ENCODE measurements around the gene LMAN1L.

The LMAN1L gene

DNA sequence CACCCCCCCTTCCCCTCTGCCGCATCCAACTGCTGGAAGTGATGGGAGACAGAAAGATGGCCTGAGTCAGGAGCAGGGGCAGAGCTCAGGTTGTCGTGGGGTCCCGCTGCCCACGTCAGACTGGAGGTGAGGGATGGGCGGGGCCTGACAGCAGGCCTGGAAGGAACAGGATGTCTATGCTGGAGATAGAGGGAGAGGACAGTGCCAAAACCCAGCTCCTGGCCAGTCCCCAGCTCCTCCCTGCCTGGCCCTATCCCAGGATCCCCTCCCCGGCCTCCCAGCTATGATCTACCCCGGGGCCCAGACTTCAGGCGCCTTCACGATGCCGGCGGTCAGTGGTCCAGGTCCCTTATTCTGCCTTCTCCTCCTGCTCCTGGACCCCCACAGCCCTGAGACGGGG is at the start of gene LMAN1L:
LMAN1L (plus strand) TSS at position 303 of the 400 bp plus-strand sequence; CDS start at position 323, 20 bp downstream.
- no peak for DNase-seq (ENCODE audit: low spot score)

DNA sequence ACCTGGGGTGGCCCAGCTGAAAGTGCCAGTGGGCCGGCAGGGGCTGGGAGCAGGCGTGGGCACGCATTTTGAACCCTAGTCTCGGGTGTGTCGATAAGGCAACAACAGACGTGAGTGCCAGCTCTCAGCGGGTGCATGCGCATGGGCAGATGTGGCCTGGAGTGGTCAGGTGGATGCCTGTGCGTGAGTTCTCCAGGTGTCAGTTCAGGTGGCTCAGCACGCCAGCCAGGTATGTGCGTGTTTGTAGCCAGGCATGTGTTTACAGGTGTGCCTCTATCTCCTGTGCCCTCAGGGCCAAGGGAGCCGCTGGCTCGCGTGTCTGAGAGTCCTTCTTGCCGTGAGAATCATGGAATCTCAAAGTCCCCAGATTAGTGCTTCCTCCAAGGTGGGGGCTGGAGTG is 49.2 kb upstream of the LMAN1L start:
- no peak for DNase-seq (ENCODE audit: low spot score)

DNA sequence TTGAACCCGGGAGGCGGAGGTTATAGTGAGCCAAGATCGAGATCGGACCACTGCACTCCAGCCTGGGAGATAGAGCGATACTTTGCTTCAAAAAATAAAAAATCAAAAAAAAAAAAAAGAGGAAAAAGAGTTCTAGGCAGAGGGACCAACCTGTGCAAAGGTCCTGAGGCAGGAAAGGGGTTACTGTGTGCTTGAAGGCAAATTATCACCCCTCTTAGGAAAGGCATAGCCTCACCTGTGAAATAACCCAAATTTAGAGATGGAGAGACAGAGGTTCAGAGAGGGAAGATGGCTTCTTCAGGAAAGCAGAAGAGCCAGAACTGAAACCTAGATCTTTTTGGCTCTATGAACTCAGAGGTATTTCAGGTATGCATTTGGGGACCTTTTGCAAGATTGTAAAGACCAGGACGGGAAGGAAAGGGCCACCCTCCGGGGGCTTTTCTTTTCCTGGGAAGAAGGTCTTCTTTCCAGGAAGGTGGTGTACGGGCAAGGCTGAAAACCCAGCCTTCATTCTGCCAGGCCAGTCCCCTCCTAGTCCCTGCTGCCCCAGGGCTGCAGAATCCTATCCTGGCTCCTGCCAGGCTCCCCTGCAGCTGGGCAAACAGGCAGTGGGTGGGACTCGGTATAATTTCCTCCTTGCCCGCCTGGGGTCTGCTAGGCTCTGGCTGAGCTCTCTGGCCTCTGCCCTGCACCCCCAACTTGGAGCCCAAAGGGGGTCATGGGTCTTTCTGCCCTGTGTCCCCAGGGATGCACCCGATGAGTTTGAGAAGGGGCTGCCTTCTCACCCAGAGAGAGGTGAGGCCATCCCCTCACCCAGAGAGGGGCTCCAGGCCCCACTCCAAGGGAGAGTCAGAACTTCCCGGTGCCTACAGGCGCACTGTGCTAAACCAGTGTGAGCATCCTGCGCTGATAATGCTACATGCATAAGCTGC is 45.2 kb upstream of the LMAN1L start:
- no peak for DNase-seq (ENCODE audit: low spot score)

DNA sequence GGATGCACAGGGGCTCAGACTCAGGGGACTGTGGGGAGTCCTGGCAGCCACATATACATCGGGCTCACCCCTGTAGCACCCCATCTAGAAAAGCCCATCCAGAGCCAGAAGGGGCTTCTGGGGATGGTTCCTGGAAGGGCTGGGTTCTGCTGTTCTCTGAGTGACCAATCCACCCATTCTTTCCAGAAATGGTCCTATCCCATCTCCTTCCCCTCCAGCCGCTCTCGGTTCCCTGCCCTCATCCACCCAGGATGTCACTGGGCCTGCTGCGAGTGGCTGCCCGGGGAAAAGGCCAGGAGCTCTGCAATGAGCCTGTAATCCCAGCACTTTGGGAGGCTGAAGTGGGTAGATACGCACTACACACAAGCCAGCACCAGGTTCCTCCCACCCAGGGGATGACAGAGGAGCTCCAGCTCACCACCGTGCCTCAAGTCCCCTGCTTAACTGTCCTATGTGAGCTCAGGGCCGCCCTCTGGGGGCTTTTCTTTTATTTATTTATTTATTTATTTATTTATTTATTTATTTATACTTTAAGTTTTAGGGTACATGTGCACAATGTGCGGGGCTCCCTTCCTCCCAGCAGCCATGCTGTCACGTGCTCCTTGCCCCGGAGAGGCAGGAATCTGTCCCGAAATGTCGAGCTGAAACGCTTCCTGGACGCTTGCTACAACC is 44.4 kb upstream of the LMAN1L start:
- DNase-seq (ENCODE audit: low spot score): no peak

DNA sequence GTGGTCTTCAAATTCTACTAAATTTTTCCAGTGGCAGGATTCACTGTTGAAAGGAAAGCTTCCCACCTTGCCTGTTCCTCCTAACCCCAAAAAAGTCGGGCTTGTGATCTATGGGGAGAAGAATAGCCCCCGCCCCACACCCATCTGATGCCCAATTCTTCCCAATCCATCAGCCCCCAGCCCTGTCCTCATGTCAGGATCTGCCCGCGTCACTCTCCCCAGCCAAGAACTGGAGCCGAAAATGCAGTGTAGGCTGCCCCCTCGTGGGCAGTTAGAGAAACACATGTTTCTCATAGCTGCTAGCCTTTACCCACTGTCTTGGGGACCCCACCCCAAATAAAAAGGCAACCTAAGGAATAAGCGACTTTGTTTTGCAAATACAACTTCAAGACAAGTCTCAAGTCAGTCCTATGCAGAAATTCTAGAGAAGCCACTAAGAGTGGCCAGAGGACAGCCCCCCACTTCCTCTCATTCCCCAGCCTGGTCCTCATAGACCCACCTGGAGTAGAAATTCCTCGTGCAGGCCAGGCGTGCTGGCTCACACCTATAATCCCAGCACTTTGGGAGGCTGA is 43.8 kb upstream of the LMAN1L start:
- DNase-seq (ENCODE audit: low spot score): no peak

DNA sequence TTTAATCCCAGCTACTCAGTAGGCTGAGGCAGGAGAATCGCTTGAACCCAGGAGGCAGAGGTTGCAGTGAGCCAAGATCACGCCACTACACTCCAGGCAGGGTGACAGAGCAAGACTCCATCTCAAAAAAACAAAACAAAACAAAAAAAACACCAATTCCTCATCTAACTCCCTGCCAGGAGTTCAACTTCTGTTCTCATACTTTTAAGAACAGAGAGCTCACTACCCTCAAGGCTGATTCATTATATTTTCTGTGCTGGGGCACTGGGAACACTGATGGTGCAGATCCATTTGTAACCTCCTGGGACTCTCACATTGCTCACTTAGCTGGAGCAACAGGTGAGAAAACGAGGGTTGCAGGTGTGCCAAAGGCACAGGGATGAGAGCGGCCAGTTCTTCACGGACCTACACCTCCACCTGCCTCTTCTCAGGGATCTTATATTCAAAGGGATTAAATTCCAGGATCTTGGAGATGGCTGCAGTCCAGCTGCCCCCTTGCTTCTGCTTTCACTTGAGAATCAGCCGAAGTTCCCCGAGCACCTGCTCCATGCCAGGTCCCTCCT is 43.1 kb upstream of the LMAN1L start:
- DNase-seq (ENCODE audit: low spot score): no peak

DNA sequence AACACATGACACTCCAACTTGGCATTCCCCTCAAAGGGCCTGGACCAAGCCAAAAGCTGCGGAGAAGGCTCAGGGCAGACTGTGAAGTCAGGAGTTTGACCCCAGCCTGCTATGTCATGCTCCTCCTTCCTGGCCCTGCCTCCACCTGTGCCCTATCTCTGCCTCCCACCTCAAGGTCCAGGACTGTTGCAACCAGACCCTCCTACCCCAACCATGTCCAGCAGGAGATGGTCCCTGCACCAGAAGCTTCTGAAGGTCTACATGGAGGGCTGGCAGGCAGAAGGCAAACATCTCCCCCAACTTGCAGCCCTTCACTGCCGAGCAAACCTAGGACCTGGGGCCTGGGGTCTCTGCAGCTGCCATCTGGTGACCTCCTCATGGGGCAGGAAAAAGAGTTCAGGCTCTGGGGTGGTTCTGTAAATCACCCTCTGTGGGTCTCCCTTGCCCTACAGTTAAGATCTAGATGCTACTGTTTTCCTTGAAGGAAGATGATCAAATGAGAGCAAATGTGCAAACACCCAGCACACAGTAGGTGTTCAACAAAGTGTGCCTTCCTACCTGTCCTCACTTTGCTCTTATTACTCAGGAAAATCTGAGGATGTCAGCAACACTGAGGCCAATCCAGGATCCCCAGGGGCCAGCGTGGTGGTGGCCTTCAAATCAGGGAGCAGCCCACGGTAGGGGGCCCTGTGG is 42.3 kb upstream of the LMAN1L start:
- DNase-seq (ENCODE audit: low spot score): no peak

DNA sequence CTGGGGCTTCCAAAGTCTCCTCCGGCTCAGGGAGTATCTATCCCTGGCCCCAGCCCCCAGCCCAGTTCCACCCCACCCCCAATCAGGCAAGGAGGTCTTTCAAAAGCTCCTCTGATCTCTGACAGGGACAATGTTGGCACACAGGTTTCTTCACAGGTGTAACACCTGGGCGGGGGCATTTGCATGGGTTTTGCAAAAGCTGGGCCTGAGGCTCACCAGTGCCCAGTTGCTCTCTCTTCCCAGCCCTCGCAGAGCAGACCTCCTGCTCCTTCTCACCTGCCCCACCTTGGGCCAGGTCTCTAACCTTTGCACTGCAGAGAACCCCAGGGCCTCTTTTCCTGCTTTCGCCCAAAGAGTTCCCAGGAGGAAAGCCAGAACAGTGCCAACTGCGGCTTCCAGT is 39.3 kb upstream of the LMAN1L start:
- DNase-seq (ENCODE audit: low spot score): no peak

DNA sequence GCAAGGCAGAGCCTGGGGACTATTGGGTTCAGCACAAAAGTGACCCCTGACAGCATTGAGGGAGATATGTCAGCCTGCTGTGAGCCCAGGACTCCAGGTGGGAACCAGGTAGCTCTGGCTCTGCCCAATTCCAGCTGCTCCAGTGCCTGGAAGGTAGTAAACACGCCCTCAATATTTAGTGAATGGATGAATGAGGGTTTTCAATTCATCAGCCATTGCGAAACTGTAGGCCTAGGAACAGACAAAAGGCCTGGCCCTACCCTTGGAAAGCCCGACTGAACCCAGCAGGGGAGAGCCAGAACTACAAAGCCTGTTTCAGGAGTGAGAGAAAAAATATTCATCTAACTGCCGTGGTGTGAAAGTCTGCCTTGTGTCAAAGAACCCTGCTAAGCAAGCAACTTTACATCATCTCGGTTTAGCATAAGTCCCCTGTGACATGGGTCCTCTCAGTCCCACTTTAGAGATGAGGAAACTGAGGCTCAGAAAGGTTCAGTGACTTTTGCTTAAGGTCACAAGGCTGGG is 38.8 kb upstream of the LMAN1L start:
- DNase-seq (ENCODE audit: low spot score): no peak

DNA sequence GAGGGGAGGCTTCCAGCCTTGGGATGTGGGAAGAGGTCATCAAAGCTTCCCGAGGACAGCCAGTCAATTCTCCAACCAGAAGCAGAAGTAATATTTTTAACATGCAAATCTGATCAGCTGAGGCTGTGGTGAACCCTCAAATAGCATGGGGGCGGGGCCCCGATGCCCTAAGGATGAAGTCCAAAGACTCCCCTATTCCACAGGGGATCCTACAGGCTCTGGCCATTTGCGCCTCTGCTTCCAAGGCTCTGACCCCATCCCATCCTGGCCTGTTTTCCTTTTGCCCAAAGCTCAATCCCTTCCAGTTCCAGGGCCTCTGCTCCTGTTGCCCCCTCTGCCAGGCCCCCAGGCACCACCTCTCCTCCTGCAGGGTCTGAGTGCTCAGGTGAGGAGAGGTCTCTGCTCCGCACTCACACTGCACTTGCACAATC is 37.5 kb upstream of the LMAN1L start:
- no peak for DNase-seq (ENCODE audit: low spot score)

DNA sequence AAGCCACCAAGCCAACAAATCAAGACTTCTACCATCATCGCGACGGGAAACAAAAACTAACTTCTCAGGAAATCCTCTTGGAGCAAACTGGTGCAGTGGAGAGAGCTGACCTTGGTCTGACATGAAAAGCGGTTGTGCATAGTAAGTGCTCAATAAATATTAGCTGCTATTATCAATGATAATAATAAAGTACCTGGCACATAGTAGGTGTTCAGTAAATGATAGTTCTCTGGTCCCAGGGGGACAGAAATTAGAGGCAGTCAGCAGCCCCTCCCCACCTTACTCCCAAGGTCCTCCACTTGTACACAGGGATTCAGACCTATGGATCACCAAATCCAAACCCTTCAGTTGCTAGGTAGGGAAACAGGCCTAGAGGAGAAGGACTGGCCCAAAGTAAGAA is 36.7 kb upstream of the LMAN1L start:
- DNase-seq (ENCODE audit: low spot score): no peak

DNA sequence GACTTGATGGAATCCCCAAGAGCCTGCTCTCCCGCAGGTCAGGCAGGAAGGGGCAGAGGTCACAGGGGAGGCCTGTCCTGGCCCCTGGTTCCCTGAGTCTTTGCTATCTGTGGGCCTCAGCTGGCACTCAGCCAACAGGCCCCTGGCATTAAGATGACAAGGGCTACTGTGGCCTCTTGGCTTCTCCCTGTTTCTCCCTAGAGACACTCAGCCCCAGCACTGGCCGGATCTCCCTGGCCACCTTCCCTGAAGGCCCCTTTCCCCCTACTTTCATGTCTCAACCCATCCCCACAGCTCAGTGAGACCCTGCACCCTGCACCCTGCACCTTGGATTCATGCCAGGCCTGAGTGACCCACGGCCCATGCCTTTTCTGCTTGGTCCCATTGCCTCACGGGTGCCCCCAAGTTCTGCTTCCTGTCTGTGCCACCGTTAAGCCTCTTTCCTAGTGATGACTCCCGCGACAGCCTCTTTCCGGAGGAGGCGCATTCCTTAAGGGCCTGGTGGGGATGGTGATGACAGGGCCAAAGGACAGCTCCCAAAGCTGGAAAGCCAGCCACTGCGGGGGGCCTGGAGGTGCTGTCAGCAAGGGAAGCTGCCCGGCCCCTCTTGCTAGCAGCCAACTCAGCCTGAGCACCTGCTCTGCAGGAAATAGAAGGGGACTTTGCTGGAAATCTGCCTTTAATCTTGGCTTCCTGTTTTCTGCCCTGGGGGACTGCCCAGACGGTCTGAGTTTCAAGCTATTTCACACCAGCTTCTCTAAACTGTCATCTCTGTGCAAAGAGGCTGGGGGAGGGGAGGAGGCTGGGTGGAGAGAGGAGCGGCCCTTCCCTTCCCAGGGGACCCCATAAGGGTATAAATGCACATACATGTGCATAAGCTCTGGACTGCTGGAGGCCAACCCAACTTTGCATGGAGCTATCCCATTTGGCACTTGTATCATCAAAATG is 35.5 kb upstream of the LMAN1L start:
- DNase-seq (ENCODE audit: low spot score): no peak

DNA sequence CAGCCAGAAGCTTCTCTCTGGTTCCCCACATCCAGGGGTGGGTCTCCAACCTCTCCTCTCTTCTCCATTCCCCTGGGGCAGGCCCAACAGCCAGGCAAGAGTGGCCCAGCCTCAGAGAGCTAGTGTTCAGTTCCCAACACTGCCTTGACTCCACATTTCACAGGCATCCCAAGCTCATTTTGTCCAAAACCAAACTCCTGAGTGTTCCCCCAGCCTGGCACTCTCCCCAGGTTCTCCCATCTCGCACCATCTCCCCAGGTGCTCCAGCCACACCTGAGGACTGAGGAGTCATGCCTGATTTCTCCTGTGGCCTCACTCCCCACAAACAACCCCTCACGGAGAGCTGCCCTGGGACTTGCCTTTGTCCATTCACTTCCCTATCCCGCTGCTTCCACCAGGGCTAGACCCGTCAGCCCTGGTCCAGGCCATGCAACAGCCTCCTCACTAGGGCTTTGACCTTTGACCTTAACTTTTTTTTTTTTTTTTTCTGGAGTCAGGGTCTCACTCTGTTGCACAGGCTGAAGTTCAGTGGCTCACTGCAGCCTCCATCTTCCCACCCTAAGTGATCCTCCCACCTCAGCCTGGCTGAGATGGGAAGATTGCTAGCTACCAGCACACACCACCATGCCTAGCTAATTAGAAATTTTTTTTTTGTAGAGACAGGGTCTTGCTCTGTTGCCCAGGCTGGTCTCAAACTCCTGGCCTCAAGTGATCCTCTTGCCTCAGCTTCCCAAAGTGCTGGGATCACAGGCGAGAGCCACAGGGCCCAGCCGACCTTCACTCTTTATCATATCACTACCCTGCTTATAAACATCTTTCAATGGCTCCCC is 34.7 kb upstream of the LMAN1L start:
- no peak for DNase-seq (ENCODE audit: low spot score)

DNA sequence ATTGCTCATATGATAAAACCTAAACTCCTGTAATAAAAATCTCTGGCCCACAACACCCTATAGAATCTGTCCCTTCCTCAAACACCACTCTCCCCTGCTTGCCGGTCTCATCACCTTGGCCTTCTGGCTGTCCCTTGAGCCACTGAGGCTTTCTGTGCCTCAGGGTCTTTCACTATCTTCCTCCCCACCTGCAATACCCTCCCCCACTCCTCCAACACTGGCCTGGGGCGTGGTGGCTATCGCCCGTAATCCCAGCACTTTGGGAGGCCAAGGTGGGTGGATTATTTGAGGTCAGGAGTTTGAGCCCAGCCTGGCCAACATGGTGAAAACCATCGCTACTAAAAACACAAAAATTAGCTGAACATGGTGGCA is 34.0 kb upstream of the LMAN1L start:
- DNase-seq (ENCODE audit: low spot score): no peak

DNA sequence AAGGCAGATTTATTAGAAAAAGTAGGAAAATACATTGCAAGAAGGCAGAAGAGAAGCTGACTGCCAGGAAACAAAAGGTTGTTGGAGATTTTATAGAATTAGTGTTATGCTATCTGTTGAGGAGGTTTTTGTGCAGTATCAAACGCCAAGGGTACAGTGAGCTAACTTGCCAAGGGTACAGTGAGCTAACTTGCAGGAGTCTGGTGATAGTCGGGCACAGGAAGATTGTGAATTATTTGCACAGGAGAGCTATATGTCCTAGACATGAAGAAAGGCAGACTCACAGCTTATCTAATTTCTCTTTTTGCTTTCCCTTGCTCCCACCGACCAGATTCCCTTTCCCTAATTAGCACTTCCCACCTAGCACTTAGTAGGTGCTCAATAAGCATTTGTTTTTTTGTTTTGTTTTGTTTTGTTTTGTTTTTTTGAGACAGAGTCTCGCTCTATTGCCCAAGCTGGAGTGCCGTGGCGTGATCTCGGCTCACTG is 33.4 kb upstream of the LMAN1L start:
- no peak for DNase-seq (ENCODE audit: low spot score)

DNA sequence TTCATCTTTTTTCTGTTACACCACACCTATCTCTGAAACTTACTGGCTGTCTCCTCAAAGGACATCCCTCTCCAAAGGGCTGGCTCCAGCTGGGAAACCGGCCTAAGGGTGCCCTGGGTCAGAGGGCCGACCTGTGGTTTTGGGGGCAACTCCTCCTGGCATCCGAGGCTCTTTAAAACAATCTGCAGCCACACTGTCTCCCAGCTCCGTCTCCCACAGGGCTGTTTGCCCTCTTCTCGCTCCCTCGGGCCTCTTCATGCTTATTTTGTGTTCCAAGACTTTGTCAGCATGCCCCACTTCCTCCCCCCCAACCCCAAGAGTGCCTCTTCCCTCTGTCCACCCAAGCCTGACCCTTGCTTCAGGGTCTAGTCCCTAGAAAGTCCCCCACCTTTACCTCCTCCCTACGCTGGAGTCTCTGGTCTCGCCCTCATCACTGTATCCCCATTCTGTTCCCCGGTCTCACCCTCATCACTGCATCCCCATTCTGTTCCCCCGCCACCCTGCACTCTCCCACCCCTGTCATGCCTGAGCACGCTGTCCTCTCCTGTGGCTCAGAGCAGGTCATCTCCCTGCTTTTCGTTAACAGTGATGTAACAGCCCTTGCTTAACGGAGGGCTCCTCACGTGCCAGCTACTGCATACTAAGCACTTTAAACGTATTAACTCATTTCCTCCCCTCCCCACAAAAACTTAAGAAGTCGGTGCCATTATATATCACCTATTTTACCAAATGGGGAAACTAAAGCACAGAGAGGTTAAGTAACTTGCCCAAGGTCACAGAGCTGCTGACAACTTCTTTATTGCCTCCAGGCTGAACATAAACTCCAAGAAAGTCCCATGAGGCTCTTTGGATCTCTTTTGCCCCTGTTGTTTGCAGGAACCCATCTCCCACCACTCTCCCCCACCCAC is 31.9 kb upstream of the LMAN1L start:
- DNase-seq (ENCODE audit: low spot score): no peak

DNA sequence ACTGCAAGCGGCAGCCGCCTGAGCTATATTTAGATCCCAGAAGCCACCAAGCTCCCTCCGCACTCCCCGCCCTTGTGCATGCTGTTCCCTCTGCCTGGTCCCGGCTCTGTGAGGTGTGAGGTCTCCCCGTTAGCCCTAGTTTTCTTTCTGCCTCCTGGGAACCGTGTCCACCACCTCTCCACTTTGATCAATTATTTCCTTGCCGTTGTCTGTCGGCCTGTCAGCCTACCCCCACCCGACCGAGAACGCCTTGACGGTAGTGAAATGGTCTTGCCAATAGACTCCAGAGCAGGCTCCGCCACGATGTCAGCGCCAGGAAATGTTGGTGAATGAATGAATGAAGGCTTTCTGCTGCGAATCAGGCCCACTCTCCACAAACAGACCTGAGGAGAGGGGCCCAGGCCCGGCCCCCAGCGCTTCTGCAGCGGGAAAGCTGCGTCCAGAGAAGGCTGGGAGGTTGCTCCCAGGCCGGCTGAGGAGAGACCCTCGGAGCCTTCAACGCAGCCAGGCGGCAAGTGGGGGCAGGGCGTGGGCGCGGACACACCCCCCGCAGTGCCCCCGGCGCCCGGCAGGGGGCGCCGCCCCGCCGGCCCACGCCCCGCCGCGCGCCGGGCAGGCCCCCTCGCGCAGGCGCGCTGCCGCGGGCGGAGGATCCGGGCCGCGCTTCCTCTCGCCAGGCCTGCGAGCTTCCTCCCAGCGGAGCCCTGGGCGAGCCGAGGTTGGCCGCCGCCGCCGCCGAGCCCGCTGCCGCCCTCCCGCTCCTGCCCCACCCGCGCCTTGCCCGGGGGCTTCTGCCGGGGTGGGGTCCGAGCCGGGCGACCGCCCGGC is 31.0 kb upstream of the LMAN1L start, which contains the start of gene CSK:
CSK (plus strand) TSS at position 650 of the 828 bp plus-strand sequence. CDS start 16,218 bp downstream, outside the sequence.
- peak; percentile 85 for DNase-seq (ENCODE audit: low spot score)

All from left forelimb (tissue), 1 donor.